HG02981 (cell line): Measurements from ENCODE around the gene MCRIP1.

ENCODE experiments used
- ATAC-seq: cut with Tn5 transposase; IDR thresholded peaks from one replicate; pipeline ENCODE4 v1.9.1; 2021; ENCODE audit warnings: mild to moderate bottlenecking, moderate library complexity; ENCODE audit not compliant: unreplicated experiment

Gene MCRIP1

GRCh38 chr17:81807210-81807719, 25.8 kb downstream of the MCRIP1 start:
- ATAC-seq = no peak

GRCh38 chr17:81806461-81807209, 26.5 kb downstream of the MCRIP1 start:
- ATAC-seq = no peak

GRCh38 chr17:81805707-81806460, 27.2 kb downstream of the MCRIP1 start:
- no peak for ATAC-seq

- no peak for ATAC-seq
Observed at GRCh38 chr17:81804559-81805399, 28.3 kb downstream of the MCRIP1 start.

- ATAC-seq = no peak
Observed at GRCh38 chr17:81803728-81804558, 29.1 kb downstream of the MCRIP1 start, which contains the start of gene GCGR. Gene GCGR, plus strand, starts transcription at chr17:81804150. Its CDS starts 4,869 bp downstream, at chr17:81809019.

- no peak for ATAC-seq
Observed at GRCh38 chr17:81802856-81803643, 30.0 kb downstream of the MCRIP1 start.

GRCh38 chr17:81802048-81802758, 30.9 kb downstream of the MCRIP1 start:
- no peak for ATAC-seq

- ATAC-seq = no peak
Observed at GRCh38 chr17:81801327-81801726, 31.8 kb downstream of the MCRIP1 start.

- no peak for ATAC-seq
Observed at GRCh38 chr17:81794509-81794908, 38.6 kb downstream of the MCRIP1 start.

GRCh38 chr17:81794074-81794476, 39.0 kb downstream of the MCRIP1 start:
- no peak for ATAC-seq

GRCh38 chr17:81792675-81793615, 40.1 kb downstream of the MCRIP1 start:
- ATAC-seq = no peak
